Mucosa of stomach (tissue), 1 donor: ENCODE measurements around the gene FFAR3.

Experiments
- H3K27me3 ChIP-seq: one replicate; pipeline ENCODE4 v1.7.0; 2013; ENCODE audit warnings: mild to moderate bottlenecking, low read length; ENCODE audit not compliant: control insufficient read depth, insufficient read depth
- H3K36me3 ChIP-seq: one replicate; pipeline ENCODE4 v1.7.0; 2013; ENCODE audit warnings: low read length; ENCODE audit not compliant: control insufficient read depth, insufficient read depth
- H3K4me1 ChIP-seq: one replicate; pipeline ENCODE4 v1.7.0; 2013; ENCODE audit warnings: mild to moderate bottlenecking, low read length; ENCODE audit not compliant: control insufficient read depth, insufficient read depth
- H3K4me3 ChIP-seq: one replicate; pipeline ENCODE4 v1.7.0; 2013; ENCODE audit warnings: low read length
- H3K9ac ChIP-seq: one replicate; pipeline ENCODE4 v1.7.0; 2013; ENCODE audit warnings: mild to moderate bottlenecking, low read length, moderate library complexity
- H3K9me3 ChIP-seq: one replicate; pipeline ENCODE4 v1.7.0; 2013; ENCODE audit warnings: mild to moderate bottlenecking, low read length, moderate library complexity; ENCODE audit not compliant: control insufficient read depth
- donor health status: Pancreatic carcinoma.

FFAR3 gene

DNA sequence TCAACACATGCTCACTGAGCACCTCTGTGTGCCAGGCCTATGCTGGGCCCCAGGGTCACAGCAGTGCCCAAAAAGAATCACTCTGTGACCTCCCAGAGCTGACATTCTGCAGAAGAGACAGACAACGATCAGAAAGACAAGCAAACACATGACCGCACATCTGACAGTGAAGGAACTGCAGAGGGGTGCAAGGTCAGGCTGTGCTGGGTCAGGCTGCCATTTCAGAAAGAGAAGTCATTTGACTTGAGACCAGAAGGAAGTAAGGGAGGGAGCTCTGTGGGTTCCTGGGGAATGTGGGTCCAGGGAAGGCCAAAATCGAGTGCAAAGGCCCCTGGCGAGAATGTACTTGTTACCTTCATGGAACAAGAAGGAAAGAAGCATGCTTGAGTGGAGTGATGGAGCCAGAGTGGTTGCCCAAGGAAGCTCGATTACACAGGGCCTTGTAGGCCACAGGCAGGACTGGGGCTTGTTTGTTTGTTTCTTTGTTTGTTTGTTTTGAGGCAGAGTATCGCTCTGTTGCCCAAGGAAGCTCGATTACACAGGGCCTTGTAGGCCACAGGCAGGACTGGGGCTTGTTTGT lies 40.7 kb upstream of the FFAR3 start:
- no peak overlapping the region for H3K9ac ChIP-seq
- H3K4me3 ChIP-seq, result no peak overlapping the region
- H3K27me3 ChIP-seq, result peaks cover 4% of the 10 kb centered on the region
- H3K9me3 ChIP-seq, result no peaks in the 10 kb centered on the region
- H3K36me3 ChIP-seq, result no peaks in the 10 kb centered on the region
- peaks cover 7% of the 10 kb centered on the region for H3K4me1 ChIP-seq

DNA sequence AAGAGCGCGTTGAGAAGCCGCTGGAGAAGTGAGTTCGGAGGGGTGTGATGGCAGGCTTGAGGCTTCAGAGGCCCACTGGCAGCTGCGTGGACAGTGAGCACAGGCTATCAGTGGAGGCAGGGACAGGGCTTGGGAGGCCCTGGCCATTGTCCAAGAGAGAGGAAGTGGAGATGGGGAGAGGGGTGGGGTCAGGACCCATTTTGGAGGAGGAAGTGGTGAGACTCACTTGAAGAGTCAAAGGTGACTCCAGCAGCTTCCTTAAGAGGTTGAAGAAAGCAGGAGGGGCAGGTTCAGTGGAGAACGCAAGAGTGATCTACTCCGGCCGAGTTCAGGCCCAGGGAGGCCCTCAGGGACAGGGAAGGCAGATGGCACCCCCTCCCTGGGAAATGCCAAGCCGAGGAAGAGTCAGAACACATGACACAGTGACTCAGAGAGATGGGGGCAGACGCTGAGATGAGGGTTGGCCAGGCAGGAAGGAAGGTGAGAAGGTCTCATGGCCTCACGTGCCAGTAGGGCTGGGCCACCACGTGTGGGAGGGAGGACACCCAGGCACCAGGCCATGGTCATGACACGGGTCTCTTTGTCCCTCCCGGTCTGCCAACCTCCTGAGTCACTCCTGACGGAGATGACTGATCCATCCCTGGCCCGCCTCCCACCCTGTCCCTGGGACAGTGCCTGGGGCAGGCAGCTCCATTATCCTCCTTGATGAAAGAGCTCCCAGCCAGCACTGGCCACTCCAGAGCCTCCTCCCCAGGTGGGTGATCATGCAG lies 39.4 kb upstream of the FFAR3 start:
- Histone ChIP-seq H3K9ac (no peak overlapping the region), H3K27me3 (no peaks in the 10 kb centered on the region), H3K9me3 (no peaks in the 10 kb centered on the region), H3K4me3 (no peak overlapping the region), H3K4me1 (peaks cover 7% of the 10 kb centered on the region), H3K36me3 (no peaks in the 10 kb centered on the region)

DNA sequence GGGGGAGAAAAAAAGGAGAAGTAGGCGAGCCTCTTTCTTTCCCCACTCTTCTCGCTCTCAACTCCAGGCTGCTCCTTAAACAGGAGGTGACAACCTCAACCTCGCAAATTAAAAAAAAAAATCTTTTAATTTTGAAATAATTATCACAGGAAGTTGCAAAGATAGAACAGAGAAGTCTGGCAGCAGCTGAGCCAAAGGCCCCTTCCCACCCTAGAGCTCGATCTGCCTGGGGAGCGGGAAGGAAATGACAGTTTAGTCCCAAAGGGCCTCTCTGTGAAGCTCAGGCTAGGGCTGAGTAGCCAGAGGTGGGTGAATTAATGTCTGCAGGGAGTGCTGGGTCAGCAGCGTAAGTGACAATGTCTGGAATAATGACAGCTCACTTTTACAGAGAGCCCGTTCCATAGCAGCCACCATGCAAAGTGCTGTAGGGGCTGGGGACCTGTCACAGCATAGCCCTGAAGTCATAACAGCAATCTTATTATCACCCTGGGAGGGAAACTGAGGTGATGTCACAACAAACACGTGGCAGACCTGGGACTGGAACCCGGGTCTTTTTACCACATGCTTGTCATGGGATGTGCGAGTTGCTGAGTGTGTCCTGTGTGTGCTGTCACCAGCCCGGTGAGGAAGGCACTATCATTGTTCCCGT lies 38.1 kb upstream of the FFAR3 start:
- Histone ChIP-seq H3K4me3 (no peak overlapping the region), H3K4me1 (peaks cover 7% of the 10 kb centered on the region), H3K36me3 (no peaks in the 10 kb centered on the region), H3K9me3 (no peaks in the 10 kb centered on the region), H3K9ac (no peak overlapping the region), H3K27me3 (no peaks in the 10 kb centered on the region)

DNA sequence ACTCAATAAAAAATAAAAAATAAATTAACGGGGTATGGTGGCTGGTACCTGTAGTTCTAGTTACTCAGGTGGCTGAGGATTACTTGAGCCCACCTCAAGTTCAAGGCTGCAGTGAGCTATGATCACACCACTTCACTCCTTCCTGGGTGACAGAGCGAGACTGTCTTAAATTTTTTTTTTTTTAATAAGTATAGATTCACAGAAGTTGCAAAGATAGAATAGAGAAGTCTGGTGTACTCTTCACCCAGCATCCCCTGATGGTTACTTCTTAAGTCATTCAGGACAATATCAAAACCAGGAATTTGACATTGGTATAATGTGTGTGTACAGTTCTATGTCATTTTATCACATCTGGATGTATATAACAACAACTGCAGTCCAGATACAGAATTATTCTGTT lies 37.0 kb upstream of the FFAR3 start:
- no peak overlapping the region for H3K9ac ChIP-seq
- H3K36me3 ChIP-seq, result no peaks in the 10 kb centered on the region
- peaks cover 7% of the 10 kb centered on the region for H3K4me1 ChIP-seq
- H3K4me3 ChIP-seq, result no peak overlapping the region
- H3K27me3 ChIP-seq, result no peaks in the 10 kb centered on the region
- H3K9me3 ChIP-seq, result no peaks in the 10 kb centered on the region

DNA sequence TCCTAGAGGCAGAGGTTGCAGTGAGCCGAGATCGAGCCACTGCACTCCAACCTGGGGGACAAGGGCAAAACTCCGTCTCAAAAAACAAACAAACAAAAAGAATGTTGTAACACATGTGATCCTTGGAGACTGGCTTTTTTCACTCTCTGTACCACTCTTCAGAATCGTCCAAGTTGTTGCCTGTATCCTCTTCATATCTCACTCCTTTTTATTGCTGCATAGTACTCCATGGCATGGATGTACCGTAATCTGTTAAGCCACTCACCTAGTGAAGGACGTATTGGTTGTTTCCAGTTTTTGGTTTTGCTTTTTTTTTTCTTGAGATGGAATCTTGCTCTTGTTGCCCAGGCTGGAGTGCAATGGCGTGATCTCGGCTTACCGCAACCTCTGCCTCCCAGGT lies 36.2 kb upstream of the FFAR3 start:
- no peaks in the 10 kb centered on the region for H3K27me3 ChIP-seq
- H3K9me3 ChIP-seq, result no peaks in the 10 kb centered on the region
- no peak overlapping the region for H3K9ac ChIP-seq
- H3K36me3 ChIP-seq, result no peaks in the 10 kb centered on the region
- no peak overlapping the region for H3K4me3 ChIP-seq
- peaks cover 7% of the 10 kb centered on the region for H3K4me1 ChIP-seq

DNA sequence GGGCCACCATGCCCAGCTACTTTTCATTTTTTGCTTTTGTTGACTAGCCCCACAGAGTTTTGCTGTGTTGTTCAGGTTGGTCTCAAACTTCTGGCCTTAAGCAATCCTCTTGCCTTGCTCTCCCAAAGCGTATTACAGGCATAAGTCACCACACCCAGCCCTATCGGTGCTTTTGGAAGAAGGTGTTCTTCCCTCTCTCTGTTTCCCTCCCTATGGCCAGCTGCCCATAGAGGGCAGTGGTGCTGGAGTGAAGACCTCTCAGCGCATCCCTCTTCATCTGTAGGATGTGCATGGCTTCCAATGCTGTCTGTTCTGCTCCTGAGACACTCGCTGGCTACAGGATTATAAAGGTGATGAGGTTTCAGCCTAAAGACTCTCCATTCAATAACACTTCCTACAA lies 30.6 kb upstream of the FFAR3 start:
- Histone ChIP-seq H3K27me3 (no peaks in the 10 kb centered on the region), H3K9me3 (no peaks in the 10 kb centered on the region), H3K36me3 (no peaks in the 10 kb centered on the region), H3K4me1 (no peaks in the 10 kb centered on the region), H3K4me3 (no peak overlapping the region), H3K9ac (no peak overlapping the region)

DNA sequence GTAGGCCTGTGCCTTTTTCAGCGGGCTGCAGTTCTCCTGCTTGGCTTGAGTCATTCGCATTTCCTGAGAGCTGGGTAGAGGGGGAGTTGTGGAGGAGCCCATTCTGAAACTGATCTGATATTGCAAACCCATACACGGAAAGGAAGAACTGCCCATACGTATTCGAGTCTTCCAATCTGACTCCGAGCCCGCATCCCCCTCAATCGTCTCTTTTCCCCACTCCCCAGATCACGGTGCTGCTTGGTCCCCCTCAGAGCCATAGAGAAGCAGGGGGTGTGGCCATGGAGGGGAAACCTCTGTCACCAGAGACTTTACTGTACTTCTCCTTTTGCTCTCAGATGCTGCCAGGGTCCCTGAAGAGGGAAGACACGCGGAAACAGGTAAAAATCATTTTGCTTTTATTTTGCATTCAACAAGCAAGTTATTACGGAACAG lies 29.4 kb upstream of the FFAR3 start, which contains the start of gene CD22:
TSS of gene CD22 (plus strand) at position 337 of the 435 bp plus-strand sequence. CDS start 2,854 bp downstream, outside the sequence.
- Histone ChIP-seq H3K9ac (no peak within 1 kb of the TSS), H3K9me3 (no peaks in the 10 kb centered on the region), H3K4me3 (no peak within 1 kb of the TSS), H3K27me3 (no peaks in the 10 kb centered on the region), H3K36me3 (no peaks in the 10 kb centered on the region), H3K4me1 (no peaks in the 10 kb centered on the region)

DNA sequence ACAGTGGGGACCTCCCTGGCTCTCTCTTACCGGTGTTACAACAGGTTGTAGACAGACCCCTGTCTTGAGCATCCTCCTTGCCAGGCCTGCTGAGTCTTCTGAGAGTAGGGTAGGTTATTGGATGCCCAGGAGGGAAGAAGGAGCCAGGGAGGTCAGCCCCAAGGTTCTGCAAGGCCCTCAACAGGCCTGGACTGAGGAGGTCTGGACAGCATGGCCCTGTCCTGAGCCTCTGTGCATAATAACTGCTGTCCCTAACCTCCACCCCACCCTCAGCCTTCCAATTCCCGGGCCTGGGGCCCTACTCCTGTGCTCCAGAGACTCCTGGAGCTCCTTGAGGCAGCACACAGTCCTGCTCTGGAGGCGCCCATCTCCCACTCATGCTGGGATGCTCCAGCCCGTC lies 28.9 kb upstream of the FFAR3 start:
- Histone ChIP-seq H3K36me3 (no peaks in the 10 kb centered on the region), H3K9ac (no peak overlapping the region), H3K9me3 (no peaks in the 10 kb centered on the region), H3K27me3 (no peaks in the 10 kb centered on the region), H3K4me1 (no peaks in the 10 kb centered on the region), H3K4me3 (no peak overlapping the region)

DNA sequence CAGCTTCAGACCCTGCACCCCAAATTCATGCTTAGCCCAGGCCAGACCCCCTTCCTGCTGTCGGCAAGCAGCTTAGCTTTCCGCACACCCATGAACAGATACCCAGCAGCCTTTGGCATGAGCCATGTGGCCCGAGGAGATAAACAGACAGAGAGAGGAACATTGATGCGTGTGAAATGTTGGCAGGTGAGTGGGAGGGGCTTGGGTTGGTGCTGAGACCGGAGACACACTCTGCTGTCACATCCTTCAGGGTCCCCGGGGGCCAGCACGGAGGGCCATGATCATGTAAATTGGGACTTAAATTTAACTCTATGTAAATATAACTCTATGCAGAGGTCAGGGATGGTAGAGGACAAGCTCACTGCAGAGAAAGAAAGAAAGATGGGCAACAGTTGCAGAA lies 27.8 kb upstream of the FFAR3 start:
- H3K36me3 ChIP-seq, result no peaks in the 10 kb centered on the region
- no peaks in the 10 kb centered on the region for H3K9me3 ChIP-seq
- no peaks in the 10 kb centered on the region for H3K27me3 ChIP-seq
- H3K4me1 ChIP-seq, result no peaks in the 10 kb centered on the region
- no peak overlapping the region for H3K4me3 ChIP-seq
- H3K9ac ChIP-seq, result no peak overlapping the region

DNA sequence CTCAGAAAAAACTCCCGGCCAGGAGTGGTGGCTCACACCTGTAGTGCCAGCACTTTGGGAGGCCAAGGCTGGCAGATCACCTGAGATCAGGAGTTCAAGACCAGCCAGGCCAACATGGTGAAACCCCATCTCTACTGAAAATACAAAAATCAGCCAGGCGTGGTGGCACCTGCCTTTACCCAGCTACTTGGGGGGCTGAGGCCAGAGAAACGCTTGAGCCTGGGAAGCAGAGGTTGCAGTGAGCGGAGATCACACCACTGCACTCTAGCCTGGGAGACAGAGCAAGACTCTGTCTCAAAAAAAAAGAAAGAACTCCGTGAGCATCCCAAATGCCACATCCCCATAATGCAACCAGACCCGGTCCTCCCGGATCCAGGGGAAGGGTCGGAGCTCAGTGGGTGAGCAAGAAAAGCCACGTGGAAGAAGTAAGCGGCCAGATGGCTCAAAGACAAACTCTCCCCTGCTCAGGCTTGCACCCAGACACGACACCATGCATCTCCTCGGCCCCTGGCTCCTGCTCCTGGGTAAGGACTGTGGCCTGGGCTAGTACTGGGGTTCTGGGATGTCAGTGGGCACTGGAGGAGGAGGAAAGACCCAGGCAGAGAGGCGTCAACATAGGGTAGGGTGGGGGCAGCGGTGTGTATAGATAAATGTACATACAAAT lies 26.6 kb upstream of the FFAR3 start:
- no peaks in the 10 kb centered on the region for H3K4me1 ChIP-seq
- H3K36me3 ChIP-seq, result no peaks in the 10 kb centered on the region
- H3K9me3 ChIP-seq, result no peaks in the 10 kb centered on the region
- no peak overlapping the region for H3K4me3 ChIP-seq
- no peaks in the 10 kb centered on the region for H3K27me3 ChIP-seq
- H3K9ac ChIP-seq, result no peak overlapping the region

DNA sequence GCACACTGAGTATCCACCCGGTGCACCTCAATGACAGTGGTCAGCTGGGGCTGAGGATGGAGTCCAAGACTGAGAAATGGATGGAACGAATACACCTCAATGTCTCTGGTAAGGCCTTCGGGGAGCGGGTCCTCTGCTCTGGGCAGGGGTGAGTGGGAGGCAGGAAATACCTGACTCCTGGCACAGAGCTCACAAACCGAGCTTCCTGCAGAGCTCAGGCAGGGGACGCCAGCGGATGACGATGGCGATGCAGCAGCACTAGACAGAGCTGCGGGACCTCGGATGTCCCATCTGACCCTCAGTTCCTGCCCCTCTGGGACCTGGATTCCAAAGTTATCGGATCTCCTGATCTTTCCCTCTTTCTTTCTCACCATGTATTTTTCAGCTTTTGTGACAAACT lies 25.4 kb upstream of the FFAR3 start:
- H3K4me3 ChIP-seq, result no peak overlapping the region
- H3K4me1 ChIP-seq, result no peaks in the 10 kb centered on the region
- no peak overlapping the region for H3K9ac ChIP-seq
- H3K27me3 ChIP-seq, result no peaks in the 10 kb centered on the region
- H3K36me3 ChIP-seq, result no peaks in the 10 kb centered on the region
- H3K9me3 ChIP-seq, result no peaks in the 10 kb centered on the region
